Astrocyte (in vitro differentiated cells and primary cell): ENCODE data around the gene ZBTB7C. TPM values are rescaled to one million over a fixed set of nuclear protein-coding genes. Genes with fewer than 3 reads are reported as not detected.

Experiments used
- DNase-seq: peaks from one replicate; pipeline ENCODE4 v3.0.0-alpha.2; 2010; ENCODE audit warnings: low read depth
- FAIRE-seq: peaks from 2 replicates; lab custom pipeline; 2011; peaks lifted over from hg19 to GRCh38; lab: Jason Lieb, UNC
- H2AFZ ChIP-seq: 2 replicates; pipeline ENCODE4 v1.6.0; 2012; ENCODE audit warnings: low read depth, low read length, inconsistent platforms
- H3K27ac ChIP-seq: 2 replicates; pipeline ENCODE4 v1.5.1; 2011; ENCODE audit warnings: low read depth, low read length, inconsistent platforms
- H3K27me3 ChIP-seq: 2 replicates; pipeline ENCODE4 v1.6.0; 2011; ENCODE audit warnings: low read length, inconsistent platforms; ENCODE audit not compliant: insufficient read depth
- H3K36me3 ChIP-seq: 2 replicates; pipeline ENCODE4 v1.5.1; 2011; ENCODE audit warnings: low read length, inconsistent platforms; ENCODE audit not compliant: insufficient read depth
- H3K4me1 ChIP-seq: 2 replicates; pipeline ENCODE4 v1.5.1; 2011; ENCODE audit warnings: low read length, inconsistent platforms; ENCODE audit not compliant: insufficient read depth
- H3K4me2 ChIP-seq: 2 replicates; pipeline ENCODE4 v1.6.0; 2012; ENCODE audit warnings: low read length, inconsistent platforms
- H3K4me3 ChIP-seq: 2 replicates; pipeline ENCODE4 v1.5.1; 2011; ENCODE audit warnings: low read depth, mild to moderate bottlenecking, low read length, inconsistent platforms; ENCODE audit not compliant: insufficient read depth
- H3K79me2 ChIP-seq: 2 replicates; pipeline ENCODE4 v1.6.0; 2012; ENCODE audit warnings: mild to moderate bottlenecking, low read length, inconsistent platforms; ENCODE audit not compliant: insufficient read depth
- H3K9ac ChIP-seq: 2 replicates; pipeline ENCODE4 v1.6.0; 2012; ENCODE audit warnings: mild to moderate bottlenecking, low read length, inconsistent platforms
- H3K9me3 ChIP-seq: 2 replicates; pipeline ENCODE4 v1.5.1; 2012; ENCODE audit warnings: low read depth, mild to moderate bottlenecking, low read length, inconsistent platforms; ENCODE audit not compliant: insufficient read depth
- H4K20me1 ChIP-seq: 2 replicates; pipeline ENCODE4 v1.6.0; 2012; ENCODE audit warnings: low read length, inconsistent platforms; ENCODE audit not compliant: insufficient read depth
- H3K27ac Mint-ChIP-seq: one replicate; pipeline ENCODE4 v1.8.0; 2021; ENCODE audit warnings: mild to moderate bottlenecking, mixed read lengths; ENCODE audit not compliant: unreplicated experiment
- H3K27me3 Mint-ChIP-seq: one replicate; pipeline ENCODE4 v1.8.0; 2021; ENCODE audit warnings: low read depth, mixed read lengths; ENCODE audit not compliant: unreplicated experiment
- H3K36me3 Mint-ChIP-seq: one replicate; pipeline ENCODE4 v1.8.0; 2021; ENCODE audit warnings: low read depth, mixed read lengths; ENCODE audit not compliant: unreplicated experiment
- H3K4me1 Mint-ChIP-seq: one replicate; pipeline ENCODE4 v1.8.0; 2021; ENCODE audit warnings: low read depth, mixed read lengths; ENCODE audit not compliant: unreplicated experiment
- H3K4me3 Mint-ChIP-seq: one replicate; pipeline ENCODE4 v1.8.0; 2021; ENCODE audit warnings: mild to moderate bottlenecking, moderate library complexity, mixed read lengths; ENCODE audit not compliant: unreplicated experiment
- H3K9me3 Mint-ChIP-seq: one replicate; pipeline ENCODE4 v1.8.0; 2021; ENCODE audit warnings: mild to moderate bottlenecking, mixed read lengths; ENCODE audit not compliant: unreplicated experiment
- CTCF ChIP-seq: IDR thresholded peaks from 2 replicates; pipeline ENCODE4 v1.5.1; 2011; ENCODE audit warnings: low read depth, mild to moderate bottlenecking, inconsistent platforms, low read length, moderate library complexity; ENCODE audit not compliant: insufficient read depth
- EZH2 ChIP-seq: IDR thresholded peaks from 2 replicates; pipeline ENCODE4 v1.6.1; 2012; ENCODE audit warnings: mild to moderate bottlenecking, low read length, inconsistent platforms; ENCODE audit not compliant: insufficient read depth
- total RNA-seq: library from RNA; stranded (reverse); gene quantifications from 2 replicates; pipeline ENCODE4 v1.2.1, GENCODE V29; 2021

ZBTB7C gene
- total RNA-seq, 1 donor from 2014 or later: 1.0 TPM

GRCh38 chr18:48361801-48362200 is 47.4 kb downstream of the ZBTB7C start:
- no peak overlapping the region for H3K27ac ChIP-seq
- no peaks in the 10 kb centered on the region for H3K9me3 ChIP-seq
- no peaks in the 10 kb centered on the region for H3K36me3 ChIP-seq
- Mint-ChIP-seq H3K4me3 (no peak overlapping the region), H3K9me3 (peaks cover 2% of the 10 kb centered on the region), H3K4me1 (peaks cover 9% of the 10 kb centered on the region), H3K27me3 (peaks cover 19% of the 10 kb centered on the region), H3K36me3 (no peaks in the 10 kb centered on the region), H3K27ac (no peak overlapping the region)
- H4K20me1 ChIP-seq: no peaks in the 10 kb centered on the region
- H3K9ac ChIP-seq: no peak overlapping the region
- TF ChIP-seq CTCF: no peak
- no peak for TF ChIP-seq EZH2
- H3K79me2 ChIP-seq: no peaks in the 10 kb centered on the region
- no peak overlapping the region for H2AFZ ChIP-seq
- no peaks in the 10 kb centered on the region for H3K4me1 ChIP-seq
- DNase-seq (no peak), FAIRE-seq (no peak)
- peaks cover 3% of the 10 kb centered on the region for H3K27me3 ChIP-seq
- no peak overlapping the region for H3K4me2 ChIP-seq
- no peak overlapping the region for H3K4me3 ChIP-seq

GRCh38 chr18:48360376-48361021 is 48.7 kb downstream of the ZBTB7C start:
- H3K9me3 ChIP-seq: no peaks in the 10 kb centered on the region
- H3K4me1 ChIP-seq: no peaks in the 10 kb centered on the region
- no peaks in the 10 kb centered on the region for H3K79me2 ChIP-seq
- Mint-ChIP-seq H3K27ac (no peak overlapping the region), H3K4me3 (no peak overlapping the region), H3K36me3 (no peaks in the 10 kb centered on the region), H3K27me3 (peaks cover 24% of the 10 kb centered on the region), H3K9me3 (peaks cover 2% of the 10 kb centered on the region), H3K4me1 (peaks cover 13% of the 10 kb centered on the region)
- no peak overlapping the region for H3K4me2 ChIP-seq
- no peak overlapping the region for H3K4me3 ChIP-seq
- H3K27me3 ChIP-seq: peaks cover 6% of the 10 kb centered on the region
- no peaks in the 10 kb centered on the region for H3K36me3 ChIP-seq
- no peak overlapping the region for H3K27ac ChIP-seq
- no peak for DNase-seq
- TF ChIP-seq EZH2 (no peak), CTCF (no peak)
- FAIRE-seq: no peak
- H2AFZ ChIP-seq: no peak overlapping the region
- H3K9ac ChIP-seq: no peak overlapping the region
- H4K20me1 ChIP-seq: no peaks in the 10 kb centered on the region

- H2AFZ ChIP-seq: no peak overlapping the region
- no peak overlapping the region for H3K4me3 ChIP-seq
- Mint-ChIP-seq H3K4me3 (no peak overlapping the region), H3K9me3 (no peaks in the 10 kb centered on the region), H3K27me3 (peaks cover 31% of the 10 kb centered on the region), H3K36me3 (no peaks in the 10 kb centered on the region), H3K4me1 (peaks cover 13% of the 10 kb centered on the region), H3K27ac (no peak overlapping the region)
- FAIRE-seq (no peak), DNase-seq (no peak)
- H3K27me3 ChIP-seq: peaks cover 9% of the 10 kb centered on the region
- no peaks in the 10 kb centered on the region for H3K36me3 ChIP-seq
- no peaks in the 10 kb centered on the region for H3K9me3 ChIP-seq
- no peak overlapping the region for H3K27ac ChIP-seq
- no peak overlapping the region for H3K4me2 ChIP-seq
- H4K20me1 ChIP-seq: no peaks in the 10 kb centered on the region
- TF ChIP-seq EZH2 (no peak), CTCF (no peak)
- no peak overlapping the region for H3K9ac ChIP-seq
- no peaks in the 10 kb centered on the region for H3K79me2 ChIP-seq
- H3K4me1 ChIP-seq: no peaks in the 10 kb centered on the region
These were observed 49.6 kb downstream of the ZBTB7C start for GRCh38 chr18:48359626-48360025.
